ENCODE measurements around the gene DDX41. TPM values are rescaled to one million over a fixed set of nuclear protein-coding genes. Genes with fewer than 3 reads are reported as not detected.

DDX41 gene
- total RNA-seq, 1 experiment from 2014 or later = 136 TPM

DNA sequence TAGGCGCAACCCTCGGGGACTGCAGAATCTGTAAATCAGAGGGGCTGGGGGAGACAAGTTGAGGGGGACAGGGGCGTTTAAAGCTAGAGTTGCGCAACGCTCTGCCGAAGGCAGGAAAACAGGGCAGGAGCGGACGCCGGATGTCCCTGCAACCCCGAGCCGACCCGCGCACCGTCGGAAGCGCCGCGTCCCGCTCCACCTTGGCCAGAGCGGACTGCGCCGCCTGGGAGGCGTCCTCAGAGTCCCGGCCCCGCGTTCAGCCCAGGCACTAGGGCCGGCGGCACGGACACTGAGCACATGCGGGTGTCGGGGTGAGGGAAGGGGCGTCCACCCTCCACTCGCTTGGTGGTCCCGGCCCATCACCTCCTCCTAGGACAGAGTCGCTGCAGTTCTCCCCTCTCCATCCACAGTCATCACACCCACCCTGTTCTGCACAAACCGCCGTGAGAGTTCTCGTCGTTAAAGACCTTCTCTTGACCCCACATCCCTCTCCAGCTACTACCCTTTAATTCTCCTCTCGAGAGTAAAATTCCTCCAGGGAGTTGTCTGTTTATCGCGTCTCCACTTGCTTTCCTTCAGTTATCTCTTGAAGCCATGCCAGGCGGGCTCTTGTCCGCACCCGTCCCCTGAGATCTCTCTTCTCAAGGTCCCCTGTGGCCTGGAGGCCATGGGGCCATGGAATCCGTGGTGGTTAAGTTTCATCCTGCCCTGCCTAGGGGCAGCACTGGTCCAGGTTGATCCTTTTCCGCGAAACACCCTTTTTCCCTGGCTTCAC, 18.6 kb downstream of the DDX41 start (continued):
- TF ChIP-seq AR (CRISPR knock-in tag; IDR thresholded peaks at IDR 0.05) (no peak), ETV6 (CRISPR knock-in tag; IDR thresholded peaks at IDR 0.05) (peak; percentile 51; the same call in 1 of the 2 replicates), EMX1 (CRISPR knock-in tag; IDR thresholded peaks at IDR 0.05) (no peak), AFF4 (CRISPR knock-in tag; IDR thresholded peaks at IDR 0.05; ENCODE audit: borderline replicate concordance) (no peak), GRHL2 (CRISPR knock-in tag; IDR thresholded peaks at IDR 0.05; ENCODE audit: insufficient replicate concordance, severe bottlenecking) (no peak)
- TF ChIP-seq, protein P1, sequence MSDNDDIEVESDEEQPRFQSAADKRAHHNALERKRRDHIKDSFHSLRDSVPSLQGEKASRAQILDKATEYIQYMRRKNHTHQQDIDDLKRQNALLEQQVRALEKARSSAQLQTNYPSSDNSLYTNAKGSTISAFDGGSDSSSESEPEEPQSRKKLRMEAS (CRISPR knock-in tag; IDR thresholded peaks at IDR 0.05) = peak; percentile 2; the same call in 1 of the 2 replicates
- TF ChIP-seq, protein P2, sequence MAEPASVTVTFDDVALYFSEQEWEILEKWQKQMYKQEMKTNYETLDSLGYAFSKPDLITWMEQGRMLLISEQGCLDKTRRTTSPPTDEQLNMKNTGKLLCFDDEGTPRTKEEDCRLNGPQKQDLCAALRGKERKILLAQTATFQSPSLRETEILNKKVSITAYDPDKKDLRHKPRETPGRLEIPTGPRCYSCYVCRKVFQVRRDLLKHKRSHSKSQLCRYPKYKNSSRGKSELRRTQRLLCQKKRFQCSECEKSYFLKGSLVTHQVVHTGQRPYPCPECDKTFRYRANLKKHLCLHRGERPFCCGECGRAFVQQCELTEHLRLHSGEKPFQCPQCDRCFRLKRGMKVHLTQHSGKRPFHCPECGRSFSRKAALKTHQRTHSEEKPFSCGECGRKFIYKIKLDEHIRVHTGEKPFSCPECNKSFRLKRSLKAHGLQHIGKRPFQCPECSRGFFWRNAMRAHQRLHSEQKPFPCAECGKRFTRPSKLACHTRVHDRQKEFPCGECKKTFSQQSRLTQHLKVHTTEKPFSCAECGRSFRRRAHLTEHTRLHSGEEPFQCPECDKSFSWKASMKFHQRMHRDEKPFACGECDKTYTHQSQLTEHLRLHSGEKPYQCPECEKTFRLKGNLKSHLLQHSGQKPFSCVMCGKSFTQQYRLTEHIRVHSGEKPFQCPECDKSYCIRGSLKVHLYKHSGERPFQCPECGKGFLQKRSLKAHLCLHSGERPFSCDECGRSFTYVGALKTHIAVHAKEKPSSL (CRISPR knock-in tag; conservative IDR thresholded peaks at IDR 0.05) = no peak
- TF ChIP-seq, protein P3, sequence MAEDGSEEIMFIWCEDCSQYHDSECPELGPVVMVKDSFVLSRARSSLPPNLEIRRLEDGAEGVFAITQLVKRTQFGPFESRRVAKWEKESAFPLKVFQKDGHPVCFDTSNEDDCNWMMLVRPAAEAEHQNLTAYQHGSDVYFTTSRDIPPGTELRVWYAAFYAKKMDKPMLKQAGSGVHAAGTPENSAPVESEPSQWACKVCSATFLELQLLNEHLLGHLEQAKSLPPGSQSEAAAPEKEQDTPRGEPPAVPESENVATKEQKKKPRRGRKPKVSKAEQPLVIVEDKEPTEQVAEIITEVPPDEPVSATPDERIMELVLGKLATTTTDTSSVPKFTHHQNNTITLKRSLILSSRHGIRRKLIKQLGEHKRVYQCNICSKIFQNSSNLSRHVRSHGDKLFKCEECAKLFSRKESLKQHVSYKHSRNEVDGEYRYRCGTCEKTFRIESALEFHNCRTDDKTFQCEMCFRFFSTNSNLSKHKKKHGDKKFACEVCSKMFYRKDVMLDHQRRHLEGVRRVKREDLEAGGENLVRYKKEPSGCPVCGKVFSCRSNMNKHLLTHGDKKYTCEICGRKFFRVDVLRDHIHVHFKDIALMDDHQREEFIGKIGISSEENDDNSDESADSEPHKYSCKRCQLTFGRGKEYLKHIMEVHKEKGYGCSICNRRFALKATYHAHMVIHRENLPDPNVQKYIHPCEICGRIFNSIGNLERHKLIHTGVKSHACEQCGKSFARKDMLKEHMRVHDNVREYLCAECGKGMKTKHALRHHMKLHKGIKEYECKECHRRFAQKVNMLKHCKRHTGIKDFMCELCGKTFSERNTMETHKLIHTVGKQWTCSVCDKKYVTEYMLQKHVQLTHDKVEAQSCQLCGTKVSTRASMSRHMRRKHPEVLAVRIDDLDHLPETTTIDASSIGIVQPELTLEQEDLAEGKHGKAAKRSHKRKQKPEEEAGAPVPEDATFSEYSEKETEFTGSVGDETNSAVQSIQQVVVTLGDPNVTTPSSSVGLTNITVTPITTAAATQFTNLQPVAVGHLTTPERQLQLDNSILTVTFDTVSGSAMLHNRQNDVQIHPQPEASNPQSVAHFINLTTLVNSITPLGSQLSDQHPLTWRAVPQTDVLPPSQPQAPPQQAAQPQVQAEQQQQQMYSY (CRISPR knock-in tag; IDR thresholded peaks at IDR 0.05) = no peak; the same call in 1 of the 2 replicates

GRCh38 chr5:177497292-177498012, 19.3 kb downstream of the DDX41 start, which contains the start of gene PDLIM7:
TSS of gene PDLIM7 (minus strand) at chr5:177497604. CDS start at chr5:177496512, 1,092 bp downstream.
- H3K9me3 Mint-ChIP-seq = no peaks in the 10 kb centered on the region
- peak within 1 kb of the TSS; percentile 80 for H3K4me3 Mint-ChIP-seq
- H3K36me3 Mint-ChIP-seq = peaks cover 12% of the 10 kb centered on the region
- H3K4me1 Mint-ChIP-seq = peaks cover 37% of the 10 kb centered on the region
- DNase-seq (ENCODE audit: low spot score) = peak; percentile 97
- peaks cover 31% of the 10 kb centered on the region for H3K27me3 Mint-ChIP-seq (ENCODE audit: low read depth)
- CTCF ChIA-PET = interaction anchor here (0.7 to 11.2 kb wide), 15 partner anchors 9 to 190 kb away, joined by 3 to 230 read pairs (median 8); partner anchors contain the start of genes DBN1, DDX41 and DOK3
- ATAC-seq = peak; percentile 71
- POLR2A ChIA-PET = interaction anchor here (0.6 to 3.9 kb wide), 15 partner anchors 9 to 195 kb away, joined by 3 to 53 read pairs (median 5); partner anchors contain the start of genes DBN1, DOK3, GRK6 and LMAN2
- H3K27ac Mint-ChIP-seq = peak within 1 kb of the TSS; percentile 92; the same call in 1 of the 2 replicates
- TF ChIP-seq GTF2I (CRISPR knock-in tag; conservative IDR thresholded peaks at IDR 0.05) (peak; percentile 98), NR2C2 (CRISPR knock-in tag; IDR thresholded peaks at IDR 0.05) (no peak), CTCF (IDR thresholded peaks at IDR 0.05) (no peak), TP53 (CRISPR knock-in tag; IDR thresholded peaks at IDR 0.05) (no peak), IRF1 (CRISPR knock-in tag; IDR thresholded peaks at IDR 0.05) (no peak), PRRX2 (CRISPR knock-in tag; IDR thresholded peaks at IDR 0.05) (no peak), NFATC4 (CRISPR knock-in tag; IDR thresholded peaks at IDR 0.05) (peak; percentile 67; the same call in 1 of the 2 replicates)
- TF ChIP-seq, protein P4, sequence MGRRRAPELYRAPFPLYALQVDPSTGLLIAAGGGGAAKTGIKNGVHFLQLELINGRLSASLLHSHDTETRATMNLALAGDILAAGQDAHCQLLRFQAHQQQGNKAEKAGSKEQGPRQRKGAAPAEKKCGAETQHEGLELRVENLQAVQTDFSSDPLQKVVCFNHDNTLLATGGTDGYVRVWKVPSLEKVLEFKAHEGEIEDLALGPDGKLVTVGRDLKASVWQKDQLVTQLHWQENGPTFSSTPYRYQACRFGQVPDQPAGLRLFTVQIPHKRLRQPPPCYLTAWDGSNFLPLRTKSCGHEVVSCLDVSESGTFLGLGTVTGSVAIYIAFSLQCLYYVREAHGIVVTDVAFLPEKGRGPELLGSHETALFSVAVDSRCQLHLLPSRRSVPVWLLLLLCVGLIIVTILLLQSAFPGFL (CRISPR knock-in tag; IDR thresholded peaks at IDR 0.05; ENCODE audit: borderline replicate concordance) = no peak

All from WTC11 (cell line).